ENCODE results near the gene LMAN1L. TPM values are rescaled to one million over a fixed set of nuclear protein-coding genes. Genes with fewer than 3 reads are reported as not detected.

LMAN1L gene
- total and polyA plus RNA-seq, 9 donors, result not detected

- Histone ChIP-seq H3K36me3 (no peaks in the 10 kb centered on the region), H3K27ac (no peak overlapping the region), H3K9me3 (no peaks in the 10 kb centered on the region), H3K4me1 (ENCODE audit: insufficient read depth) (no peaks in the 10 kb centered on the region), H3K27me3 (no peaks in the 10 kb centered on the region), H3K4me3 (no peak overlapping the region)
- TF ChIP-seq POLR2A (IDR thresholded peaks at IDR 0.05) (no peak), CTCF (IDR thresholded peaks at IDR 0.05) (no peak), EP300 (IDR thresholded peaks at IDR 0.05) (no peak)
- intact Hi-C loops (cut with DNase I), result no loop called here
- DNase-seq, result no peak
- WGBS, 3 donors, result 84 to 87% (median 85%) methylated on average over 19 to 20 of the region's 20 CpGs
Measured at GRCh38 chr15:74800559-74801094, 12.0 kb upstream of the LMAN1L start.

- no peak for DNase-seq
- Histone ChIP-seq H3K9me3 (no peaks in the 10 kb centered on the region), H3K4me1 (ENCODE audit: insufficient read depth) (no peaks in the 10 kb centered on the region), H3K27me3 (no peaks in the 10 kb centered on the region), H3K27ac (no peak overlapping the region), H3K4me3 (no peak overlapping the region), H3K36me3 (no peaks in the 10 kb centered on the region)
- WGBS, 3 donors, result 80 to 84% (median 82%) methylated on average over 17 to 18 of the region's 18 CpGs
- intact Hi-C loops (cut with DNase I), result no loop called here
- TF ChIP-seq POLR2A (IDR thresholded peaks at IDR 0.05) (no peak), EP300 (IDR thresholded peaks at IDR 0.05) (no peak), CTCF (IDR thresholded peaks at IDR 0.05) (no peak)
Measured at GRCh38 chr15:74801311-74801997, 11.2 kb upstream of the LMAN1L start.

GRCh38 chr15:74802290-74802689 is 10.3 kb upstream of the LMAN1L start:
- TF ChIP-seq CTCF (IDR thresholded peaks at IDR 0.05), result no peak
- TF ChIP-seq POLR2A (IDR thresholded peaks at IDR 0.05), result no peak
- TF ChIP-seq EP300 (IDR thresholded peaks at IDR 0.05), result no peak
- intact Hi-C loops (cut with DNase I), result no loop called here
- no peaks in the 10 kb centered on the region for H3K36me3 ChIP-seq
- no peaks in the 10 kb centered on the region for H3K4me1 ChIP-seq (ENCODE audit: insufficient read depth)
- no peak for DNase-seq
- WGBS, 3 donors, result 81 to 95% (median 87%) methylated on average over 20 of the region's 20 CpGs
- no peaks in the 10 kb centered on the region for H3K27me3 ChIP-seq
- no peak overlapping the region for H3K27ac ChIP-seq
- H3K4me3 ChIP-seq, result no peak overlapping the region
- no peaks in the 10 kb centered on the region for H3K9me3 ChIP-seq

- no peaks in the 10 kb centered on the region for H3K4me1 ChIP-seq (ENCODE audit: insufficient read depth)
- no peaks in the 10 kb centered on the region for H3K27me3 ChIP-seq
- intact Hi-C loops (cut with DNase I), result no loop called here
- 86 to 90% (median 89%) methylated on average over 31 of the region's 31 CpGs for WGBS, 3 donors
- no peak for DNase-seq
- H3K9me3 ChIP-seq, result no peaks in the 10 kb centered on the region
- H3K36me3 ChIP-seq, result no peaks in the 10 kb centered on the region
- H3K27ac ChIP-seq, result no peak overlapping the region
- no peak for TF ChIP-seq CTCF (IDR thresholded peaks at IDR 0.05)
- no peak for TF ChIP-seq EP300 (IDR thresholded peaks at IDR 0.05)
- TF ChIP-seq POLR2A (IDR thresholded peaks at IDR 0.05), result no peak
- no peak overlapping the region for H3K4me3 ChIP-seq
Measured at GRCh38 chr15:74802862-74803447, 9.7 kb upstream of the LMAN1L start.

Measured in ovary (tissue), 9 donors.